Measurements from ENCODE around the gene TCF19. TPM values are rescaled to one million over a fixed set of nuclear protein-coding genes. Genes with fewer than 3 reads are reported as not detected.
A peak's percentile ranks its signal among the peaks of the same experiment; 100 is the strongest.

Gene TCF19
- total RNA-seq, 1 experiment from 2014 or later: 12.7 TPM

GRCh38 chr6:31170987-31171671 is 12.7 kb downstream of the TCF19 start:
- no peaks in the 10 kb centered on the region for H3K27me3 Mint-ChIP-seq (ENCODE audit: low read depth)
- ATAC-seq (no peak), DNase-seq (ENCODE audit: low spot score) (peak; percentile 26)
- peak overlapping the region; percentile 97 for H3K4me3 Mint-ChIP-seq
- no peaks in the 10 kb centered on the region for H3K9me3 Mint-ChIP-seq
- peak overlapping the region; percentile 100 for H3K27ac Mint-ChIP-seq
- H3K36me3 Mint-ChIP-seq: peaks cover 42% of the 10 kb centered on the region
- peaks cover 67% of the 10 kb centered on the region for H3K4me1 Mint-ChIP-seq
- ChIA-PET POLR2A (interaction anchor here (1.0 to 2.9 kb wide), 11 partner anchors 8 to 402 kb away, joined by 3 to 44 read pairs (median 5); partner anchors contain the start of genes GTF2H4, PSORS1C2, TCF19 and VARS2), CTCF (interaction anchor here (0.5 to 4.8 kb wide), 13 partner anchors 9 to 718 kb away, joined by 3 to 60 read pairs (median 8); partner anchors contain the start of genes CCHCR1, PSORS1C2 and TCF19)
- TF ChIP-seq, protein P1, sequence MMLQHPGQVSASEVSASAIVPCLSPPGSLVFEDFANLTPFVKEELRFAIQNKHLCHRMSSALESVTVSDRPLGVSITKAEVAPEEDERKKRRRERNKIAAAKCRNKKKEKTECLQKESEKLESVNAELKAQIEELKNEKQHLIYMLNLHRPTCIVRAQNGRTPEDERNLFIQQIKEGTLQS (CRISPR knock-in tag; conservative IDR thresholded peaks at IDR 0.05): no peak
- no peak for TF ChIP-seq NFE2L1 (CRISPR knock-in tag; IDR thresholded peaks at IDR 0.05)
- TF ChIP-seq ZBTB21 (CRISPR knock-in tag; IDR thresholded peaks at IDR 0.05; ENCODE audit: borderline replicate concordance): no peak
- TF ChIP-seq, protein P2, sequence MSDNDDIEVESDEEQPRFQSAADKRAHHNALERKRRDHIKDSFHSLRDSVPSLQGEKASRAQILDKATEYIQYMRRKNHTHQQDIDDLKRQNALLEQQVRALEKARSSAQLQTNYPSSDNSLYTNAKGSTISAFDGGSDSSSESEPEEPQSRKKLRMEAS (CRISPR knock-in tag; IDR thresholded peaks at IDR 0.05): no peak
- TF ChIP-seq, protein P3, sequence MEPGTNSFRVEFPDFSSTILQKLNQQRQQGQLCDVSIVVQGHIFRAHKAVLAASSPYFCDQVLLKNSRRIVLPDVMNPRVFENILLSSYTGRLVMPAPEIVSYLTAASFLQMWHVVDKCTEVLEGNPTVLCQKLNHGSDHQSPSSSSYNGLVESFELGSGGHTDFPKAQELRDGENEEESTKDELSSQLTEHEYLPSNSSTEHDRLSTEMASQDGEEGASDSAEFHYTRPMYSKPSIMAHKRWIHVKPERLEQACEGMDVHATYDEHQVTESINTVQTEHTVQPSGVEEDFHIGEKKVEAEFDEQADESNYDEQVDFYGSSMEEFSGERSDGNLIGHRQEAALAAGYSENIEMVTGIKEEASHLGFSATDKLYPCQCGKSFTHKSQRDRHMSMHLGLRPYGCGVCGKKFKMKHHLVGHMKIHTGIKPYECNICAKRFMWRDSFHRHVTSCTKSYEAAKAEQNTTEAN (CRISPR knock-in tag; IDR thresholded peaks at IDR 0.05): no peak
- TF ChIP-seq MYBL2 (CRISPR knock-in tag; IDR thresholded peaks at IDR 0.05): no peak
- no peak for TF ChIP-seq SP1 (CRISPR knock-in tag; conservative IDR thresholded peaks at IDR 0.05)
- no peak for TF ChIP-seq ZNF121 (CRISPR knock-in tag; IDR thresholded peaks at IDR 0.05)
- TF ChIP-seq, protein P4, sequence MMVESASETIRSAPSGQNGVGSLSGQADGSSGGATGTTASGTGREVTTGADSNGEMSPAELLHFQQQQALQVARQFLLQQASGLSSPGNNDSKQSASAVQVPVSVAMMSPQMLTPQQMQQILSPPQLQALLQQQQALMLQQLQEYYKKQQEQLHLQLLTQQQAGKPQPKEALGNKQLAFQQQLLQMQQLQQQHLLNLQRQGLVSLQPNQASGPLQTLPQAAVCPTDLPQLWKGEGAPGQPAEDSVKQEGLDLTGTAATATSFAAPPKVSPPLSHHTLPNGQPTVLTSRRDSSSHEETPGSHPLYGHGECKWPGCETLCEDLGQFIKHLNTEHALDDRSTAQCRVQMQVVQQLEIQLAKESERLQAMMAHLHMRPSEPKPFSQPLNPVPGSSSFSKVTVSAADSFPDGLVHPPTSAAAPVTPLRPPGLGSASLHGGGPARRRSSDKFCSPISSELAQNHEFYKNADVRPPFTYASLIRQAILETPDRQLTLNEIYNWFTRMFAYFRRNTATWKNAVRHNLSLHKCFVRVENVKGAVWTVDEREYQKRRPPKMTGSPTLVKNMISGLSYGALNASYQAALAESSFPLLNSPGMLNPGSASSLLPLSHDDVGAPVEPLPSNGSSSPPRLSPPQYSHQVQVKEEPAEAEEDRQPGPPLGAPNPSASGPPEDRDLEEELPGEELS (CRISPR knock-in tag; IDR thresholded peaks at IDR 0.05): no peak
- TF ChIP-seq ZNF416 (CRISPR knock-in tag; IDR thresholded peaks at IDR 0.05): no peak
- no peak for TF ChIP-seq ELF4 (CRISPR knock-in tag; IDR thresholded peaks at IDR 0.05; ENCODE audit: low read depth)
- no peak for TF ChIP-seq ZNF232 (CRISPR knock-in tag; IDR thresholded peaks at IDR 0.05)
- no peak for TF ChIP-seq NR2C2 (CRISPR knock-in tag; IDR thresholded peaks at IDR 0.05)
- TF ChIP-seq, protein P5, sequence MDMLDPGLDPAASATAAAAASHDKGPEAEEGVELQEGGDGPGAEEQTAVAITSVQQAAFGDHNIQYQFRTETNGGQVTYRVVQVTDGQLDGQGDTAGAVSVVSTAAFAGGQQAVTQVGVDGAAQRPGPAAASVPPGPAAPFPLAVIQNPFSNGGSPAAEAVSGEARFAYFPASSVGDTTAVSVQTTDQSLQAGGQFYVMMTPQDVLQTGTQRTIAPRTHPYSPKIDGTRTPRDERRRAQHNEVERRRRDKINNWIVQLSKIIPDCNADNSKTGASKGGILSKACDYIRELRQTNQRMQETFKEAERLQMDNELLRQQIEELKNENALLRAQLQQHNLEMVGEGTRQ (CRISPR knock-in tag; IDR thresholded peaks at IDR 0.05): no peak

DNA sequence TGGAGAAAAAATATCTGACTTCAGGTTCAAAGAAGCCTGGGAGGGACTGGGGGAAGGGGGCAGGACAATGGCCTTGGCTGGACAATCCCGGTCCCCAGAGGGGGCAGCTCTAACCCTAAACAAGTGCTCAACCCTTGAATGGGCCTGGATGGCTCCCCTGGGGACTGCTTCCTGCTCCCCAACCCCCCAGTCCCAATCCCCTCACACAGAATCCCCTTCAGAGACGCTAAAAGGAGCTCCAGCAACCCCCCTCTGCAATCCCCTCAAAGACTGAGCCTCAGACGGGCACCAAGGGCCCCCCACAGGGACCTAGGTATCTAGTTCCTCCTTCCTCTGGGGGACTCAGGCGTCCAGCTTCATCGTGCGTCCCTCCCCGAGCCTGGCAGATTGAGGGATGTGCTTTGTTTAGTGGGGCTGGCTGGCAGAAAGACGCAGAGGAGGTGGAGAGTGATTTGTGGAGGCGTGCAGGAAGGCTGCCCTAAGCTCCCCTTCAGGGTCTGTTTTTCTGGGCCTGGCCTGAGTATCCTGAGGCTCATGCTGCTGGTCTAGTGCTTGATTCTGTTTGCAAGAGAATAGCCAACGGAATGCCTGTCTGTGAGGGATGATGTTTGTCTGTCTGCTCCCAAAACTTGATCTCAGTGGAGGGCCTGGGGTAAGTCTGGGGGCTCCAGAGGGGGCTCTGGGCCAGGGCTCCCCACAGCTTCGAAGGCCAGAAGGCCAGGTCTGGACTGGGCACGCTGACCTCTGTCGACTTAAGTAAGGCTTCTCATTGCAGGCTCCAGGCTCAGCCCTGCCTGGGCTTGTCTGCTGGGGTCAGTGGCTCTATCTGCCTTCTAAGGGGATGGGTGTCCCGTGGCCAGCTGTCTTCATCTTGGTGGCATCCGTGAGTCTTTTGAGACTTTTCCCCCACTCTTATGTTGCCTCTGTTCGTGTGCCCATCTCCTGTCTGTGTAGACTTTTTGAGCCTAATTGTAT is 13.8 kb downstream of the TCF19 start:
- H3K4me1 Mint-ChIP-seq: peaks cover 59% of the 10 kb centered on the region
- peak overlapping the region; percentile 81 for H3K4me3 Mint-ChIP-seq
- peaks cover 34% of the 10 kb centered on the region for H3K36me3 Mint-ChIP-seq
- H3K9me3 Mint-ChIP-seq: no peaks in the 10 kb centered on the region
- CTCF ChIA-PET: interaction anchor here (0.5 to 4.8 kb wide), 18 partner anchors 9 to 719 kb away, joined by 3 to 60 read pairs (median 6); partner anchors contain the start of genes CCHCR1, PSORS1C1, PSORS1C2 and TCF19
- POLR2A ChIA-PET: interaction anchor here (0.5 to 2.9 kb wide), 21 partner anchors 8 to 491 kb away, joined by 3 to 44 read pairs (median 4); partner anchors contain the start of genes GTF2H4, PSORS1C2, TCF19 and VARS2
- ATAC-seq: peak; percentile 67
- peak; percentile 90 for DNase-seq (ENCODE audit: low spot score)
- peak overlapping the region; percentile 100 for H3K27ac Mint-ChIP-seq
- H3K27me3 Mint-ChIP-seq (ENCODE audit: low read depth): no peaks in the 10 kb centered on the region
- TF ChIP-seq, protein P1 (CRISPR knock-in tag; conservative IDR thresholded peaks at IDR 0.05): no peak
- TF ChIP-seq ZMAT4 (CRISPR knock-in tag; IDR thresholded peaks at IDR 0.05): no peak; the same call in 1 of the 2 replicates
- TF ChIP-seq SMAD3 (CRISPR knock-in tag; IDR thresholded peaks at IDR 0.05; ENCODE audit: borderline replicate concordance): no peak
- 0 out of 2 replicates have a peak, but pooled peaks have one; percentile 63 for TF ChIP-seq SMAD4 (CRISPR knock-in tag; IDR thresholded peaks at IDR 0.05)
- no peak for TF ChIP-seq ZSCAN18 (CRISPR knock-in tag; IDR thresholded peaks at IDR 0.05)
- no peak for TF ChIP-seq ZNF121 (CRISPR knock-in tag; IDR thresholded peaks at IDR 0.05)
- TF ChIP-seq ZNF532 (CRISPR knock-in tag; IDR thresholded peaks at IDR 0.05; ENCODE audit: borderline replicate concordance): no peak

Data from WTC11 (cell line).